OCI-LY1 (cell line): ENCODE results near the gene LRRN3.

ENCODE experiments used
- H2AFZ ChIP-seq: fragments of 200-600 bp; sonication (generic), shearing (Covaris generic); 2 replicates; pipeline ENCODE4 v1.6.0; 2014; ENCODE audit warnings: antibody characterized with exemption, mild to moderate bottlenecking, low read length
- H3F3A ChIP-seq: fragments of 200-600 bp; sonication (generic), shearing (Covaris generic); 2 replicates; pipeline ENCODE4 v1.6.0; 2014; ENCODE audit warnings: mild to moderate bottlenecking, antibody characterized with exemption, low read length, moderate library complexity; ENCODE audit not compliant: insufficient read depth
- H3K27ac ChIP-seq: fragments of 200-600 bp; sonication (generic); 2 replicates; pipeline ENCODE4 v1.5.1; 2014; ENCODE audit warnings: low read length, mixed run types, mild to moderate bottlenecking, low read depth; ENCODE audit not compliant: poor library complexity, severe bottlenecking
- H3K27me3 ChIP-seq: fragments of 200-600 bp; sonication (generic); 2 replicates; pipeline ENCODE4 v1.6.0; 2014; ENCODE audit warnings: antibody characterized with exemption, mild to moderate bottlenecking, low read length, moderate library complexity; ENCODE audit not compliant: insufficient read depth
- H3K36me3 ChIP-seq: fragments of 200-600 bp; sonication (generic); 2 replicates; pipeline ENCODE4 v1.6.1; 2014; ENCODE audit warnings: mild to moderate bottlenecking, antibody characterized with exemption, low read length, moderate library complexity, mixed read lengths; ENCODE audit not compliant: insufficient read depth
- H3K4me1 ChIP-seq: fragments of 200-600 bp; sonication (generic); 2 replicates; pipeline ENCODE4 v1.5.1; 2014; ENCODE audit warnings: mild to moderate bottlenecking, low read length, moderate library complexity; ENCODE audit not compliant: insufficient read depth, severe bottlenecking
- H3K4me2 ChIP-seq: fragments of 200-600 bp; sonication (generic), shearing (Covaris generic); 2 replicates; pipeline ENCODE4 v1.6.1; 2014; ENCODE audit warnings: low read length
- H3K4me3 ChIP-seq: fragments of 200-600 bp; sonication (generic); 2 replicates; pipeline ENCODE4 v1.5.1; 2014; ENCODE audit warnings: low read length, low read depth, mild to moderate bottlenecking, mixed read lengths; ENCODE audit not compliant: poor library complexity, severe bottlenecking
- H3K79me2 ChIP-seq: fragments of 200-600 bp; shearing (Covaris generic); 2 replicates; pipeline ENCODE4 v1.6.1; 2016; ENCODE audit warnings: mixed run types, low read length, mixed read lengths; ENCODE audit not compliant: insufficient read depth
- H3K9ac ChIP-seq: fragments of 200-600 bp; sonication (generic), shearing (Covaris generic); 2 replicates; pipeline ENCODE4 v1.6.1; 2014; ENCODE audit warnings: mild to moderate bottlenecking, low read length, mixed read lengths
- H3K9me2 ChIP-seq: fragments of 200-600 bp; sonication (generic), shearing (Covaris generic); 2 replicates; pipeline ENCODE4 v1.6.1; 2014; ENCODE audit warnings: low read depth, mild to moderate bottlenecking, low read length, mixed read lengths
- H3K9me3 ChIP-seq: fragments of 200-600 bp; shearing (Covaris generic); 2 replicates; pipeline ENCODE4 v1.6.1; 2014; ENCODE audit warnings: low read length, mixed read lengths
- H4K20me1 ChIP-seq: fragments of 200-600 bp; sonication (generic), shearing (Covaris generic); 2 replicates; pipeline ENCODE4 v1.6.0; 2016; ENCODE audit warnings: mild to moderate bottlenecking, low read length; ENCODE audit not compliant: insufficient read depth
- EZH2 ChIP-seq: fragments of 200-600 bp; sonication (generic), shearing (Covaris generic); IDR thresholded peaks from 2 replicates; pipeline ENCODE4 v1.8.0; 2017; ENCODE audit warnings: borderline replicate concordance, mixed run types, mild to moderate bottlenecking, antibody characterized with exemption, low read length, moderate library complexity, mixed read lengths
- TF ChIP-seq, protein P1 (sequence below): fragments of 200-600 bp; sonication (generic), shearing (Covaris generic); IDR thresholded peaks from 2 replicates; pipeline ENCODE4 v1.5.1; 2017; ENCODE audit warnings: mild to moderate bottlenecking, antibody characterized with exemption, low read length, moderate library complexity, mixed read lengths

The LRRN3 gene

DNA sequence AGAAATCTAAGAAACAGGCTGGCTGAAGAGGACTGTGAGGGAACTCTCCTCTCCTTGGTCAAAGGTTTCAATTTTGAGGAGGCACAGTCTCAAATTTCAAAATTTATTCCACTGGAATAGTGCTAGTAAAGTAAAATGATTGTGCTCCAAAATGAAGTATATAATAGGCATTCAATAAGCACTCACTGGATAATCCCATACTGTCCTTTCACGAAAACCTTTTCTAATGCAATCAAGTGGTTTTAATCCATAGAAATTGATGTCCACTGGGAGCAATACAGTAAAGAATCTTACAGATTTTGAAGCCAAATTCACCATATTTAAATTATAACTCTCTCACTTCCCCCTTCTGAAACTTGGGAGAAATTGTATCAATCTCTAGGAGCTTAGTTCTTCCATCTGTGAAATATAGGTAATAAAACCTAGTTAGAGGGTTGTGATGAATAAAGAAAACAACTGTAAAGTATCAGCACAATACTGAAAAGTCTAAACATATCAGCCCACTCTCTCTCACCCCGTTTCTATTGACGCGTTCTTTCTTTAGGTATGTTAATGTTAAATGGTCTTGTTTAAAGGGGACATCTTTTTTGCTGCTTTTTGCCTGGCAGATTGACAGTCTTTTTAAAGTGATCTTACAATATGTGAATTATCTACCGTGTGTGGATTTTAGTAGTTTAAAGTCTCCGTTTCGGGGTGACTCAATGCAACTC lies 40.8 kb upstream of the LRRN3 start:
- Histone ChIP-seq H4K20me1 (no peaks in the 10 kb centered on the region), H3K27ac (no peak overlapping the region), H3K9me3 (no peaks in the 10 kb centered on the region), H3K9me2 (no peaks in the 10 kb centered on the region), H3K79me2 (no peaks in the 10 kb centered on the region), H3K36me3 (no peaks in the 10 kb centered on the region), H2AFZ (no peak overlapping the region), H3K27me3 (no peaks in the 10 kb centered on the region), H3K4me1 (peaks cover 3% of the 10 kb centered on the region), H3K4me3 (no peak overlapping the region), H3K4me2 (no peak overlapping the region), H3F3A (no peaks in the 10 kb centered on the region), H3K9ac (no peak overlapping the region)
- no peak for TF ChIP-seq EZH2
- TF ChIP-seq, protein P1, sequence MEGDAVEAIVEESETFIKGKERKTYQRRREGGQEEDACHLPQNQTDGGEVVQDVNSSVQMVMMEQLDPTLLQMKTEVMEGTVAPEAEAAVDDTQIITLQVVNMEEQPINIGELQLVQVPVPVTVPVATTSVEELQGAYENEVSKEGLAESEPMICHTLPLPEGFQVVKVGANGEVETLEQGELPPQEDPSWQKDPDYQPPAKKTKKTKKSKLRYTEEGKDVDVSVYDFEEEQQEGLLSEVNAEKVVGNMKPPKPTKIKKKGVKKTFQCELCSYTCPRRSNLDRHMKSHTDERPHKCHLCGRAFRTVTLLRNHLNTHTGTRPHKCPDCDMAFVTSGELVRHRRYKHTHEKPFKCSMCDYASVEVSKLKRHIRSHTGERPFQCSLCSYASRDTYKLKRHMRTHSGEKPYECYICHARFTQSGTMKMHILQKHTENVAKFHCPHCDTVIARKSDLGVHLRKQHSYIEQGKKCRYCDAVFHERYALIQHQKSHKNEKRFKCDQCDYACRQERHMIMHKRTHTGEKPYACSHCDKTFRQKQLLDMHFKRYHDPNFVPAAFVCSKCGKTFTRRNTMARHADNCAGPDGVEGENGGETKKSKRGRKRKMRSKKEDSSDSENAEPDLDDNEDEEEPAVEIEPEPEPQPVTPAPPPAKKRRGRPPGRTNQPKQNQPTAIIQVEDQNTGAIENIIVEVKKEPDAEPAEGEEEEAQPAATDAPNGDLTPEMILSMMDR, result no peak

DNA sequence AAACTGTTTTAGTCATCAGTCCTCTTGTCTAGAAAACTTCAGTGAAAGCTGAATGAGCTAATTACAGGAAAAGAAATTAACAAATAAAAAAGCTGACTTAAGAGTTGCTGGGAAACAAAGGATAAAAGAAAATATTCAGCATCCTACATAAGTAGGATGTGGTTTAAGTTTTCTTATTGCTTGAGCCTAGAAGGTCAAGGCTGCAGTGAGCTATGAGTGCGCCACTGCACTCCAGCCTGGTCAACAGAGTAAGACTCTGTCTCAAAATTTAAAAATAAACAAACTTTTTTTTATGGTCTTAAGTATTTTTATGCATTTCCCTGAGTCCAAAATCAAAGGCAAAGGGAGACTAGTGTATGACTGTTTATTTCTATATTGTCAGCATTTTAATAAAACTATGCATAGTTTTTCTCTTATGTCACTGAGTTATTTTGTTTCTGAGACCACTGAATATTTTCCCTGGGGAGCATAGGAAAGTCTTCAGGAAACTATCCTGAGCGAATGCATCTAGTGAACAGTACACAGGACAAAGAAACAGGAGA lies 40.0 kb upstream of the LRRN3 start:
- H4K20me1 ChIP-seq, result no peaks in the 10 kb centered on the region
- H3K4me2 ChIP-seq, result no peak overlapping the region
- no peaks in the 10 kb centered on the region for H3F3A ChIP-seq
- H3K4me3 ChIP-seq, result no peak overlapping the region
- H3K4me1 ChIP-seq, result peaks cover 8% of the 10 kb centered on the region
- no peaks in the 10 kb centered on the region for H3K9me2 ChIP-seq
- no peaks in the 10 kb centered on the region for H3K9me3 ChIP-seq
- no peak overlapping the region for H3K27ac ChIP-seq
- H2AFZ ChIP-seq, result no peak overlapping the region
- TF ChIP-seq, protein P1, result no peak
- no peak for TF ChIP-seq EZH2
- no peaks in the 10 kb centered on the region for H3K36me3 ChIP-seq
- H3K27me3 ChIP-seq, result no peaks in the 10 kb centered on the region
- no peaks in the 10 kb centered on the region for H3K79me2 ChIP-seq
- no peak overlapping the region for H3K9ac ChIP-seq

DNA sequence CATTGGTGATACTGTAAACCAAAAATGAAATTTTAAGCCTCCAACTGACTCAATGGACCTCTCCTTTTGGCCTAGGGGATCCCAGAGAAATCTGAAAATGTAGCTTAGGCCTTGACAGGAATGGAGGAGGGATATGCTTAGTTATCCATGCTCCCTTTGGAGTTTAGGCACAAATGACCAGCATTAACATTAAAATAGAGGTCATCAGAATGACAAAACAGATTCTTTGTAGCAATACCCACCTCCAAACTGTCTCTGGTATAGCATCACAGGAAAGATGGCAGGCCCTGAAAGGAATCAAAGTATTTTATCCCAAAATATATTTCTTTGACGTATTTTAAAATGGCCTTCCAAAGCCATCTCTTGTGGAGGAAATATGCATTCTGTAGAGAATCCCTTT lies 39.1 kb upstream of the LRRN3 start:
- no peaks in the 10 kb centered on the region for H3F3A ChIP-seq
- H3K9me3 ChIP-seq, result no peaks in the 10 kb centered on the region
- no peak overlapping the region for H3K27ac ChIP-seq
- H3K36me3 ChIP-seq, result no peaks in the 10 kb centered on the region
- no peak overlapping the region for H3K9ac ChIP-seq
- H3K9me2 ChIP-seq, result no peaks in the 10 kb centered on the region
- TF ChIP-seq EZH2, result no peak
- TF ChIP-seq, protein P1, result no peak
- H3K79me2 ChIP-seq, result no peaks in the 10 kb centered on the region
- H3K4me1 ChIP-seq, result peaks cover 8% of the 10 kb centered on the region
- no peak overlapping the region for H3K4me3 ChIP-seq
- no peaks in the 10 kb centered on the region for H4K20me1 ChIP-seq
- no peak overlapping the region for H3K4me2 ChIP-seq
- H2AFZ ChIP-seq, result no peak overlapping the region
- H3K27me3 ChIP-seq, result no peaks in the 10 kb centered on the region
